DND-41 (cell line): ENCODE results near the gene P3H4.

ENCODE experiments used
- ATAC-seq: fragments of 200-7000 bp; cut with Tn5 transposase; 3 replicates; pipeline ENCODE4 v1.9.1; 2021; ENCODE audit warnings: low read depth; ENCODE audit not compliant: insufficient read depth
- DNase-seq: peaks from one replicate; pipeline ENCODE4 v3.0.0-alpha.2; 2020
- H2AFZ ChIP-seq: 2 replicates; pipeline ENCODE4 v1.6.0; 2012; ENCODE audit warnings: low read depth, low read length
- H3K27ac ChIP-seq: 2 replicates; pipeline ENCODE4 v1.5.1; 2012; ENCODE audit warnings: low read length, inconsistent platforms
- H3K27me3 ChIP-seq: fragments of 200-600 bp; sonication (generic); 2 replicates; pipeline ENCODE4 v1.6.0; 2012; ENCODE audit warnings: low read length, mild to moderate bottlenecking, inconsistent platforms; ENCODE audit not compliant: insufficient read depth, poor library complexity
- H3K36me3 ChIP-seq: 2 replicates; pipeline ENCODE4 v1.5.1; 2012; ENCODE audit warnings: low read length, inconsistent platforms; ENCODE audit not compliant: insufficient read depth
- H3K4me1 ChIP-seq: 2 replicates; pipeline ENCODE4 v1.5.1; 2012; ENCODE audit warnings: mild to moderate bottlenecking, low read length; ENCODE audit not compliant: insufficient read depth
- H3K4me2 ChIP-seq: 2 replicates; pipeline ENCODE4 v1.6.0; 2012; ENCODE audit warnings: mild to moderate bottlenecking, moderate library complexity, low read length, inconsistent platforms; ENCODE audit not compliant: insufficient read depth
- H3K4me3 ChIP-seq, 2 experiments: fragments of 200-600 bp in 1 of 2; shearing (Covaris generic) in 1 of 2; 2 replicates each; pipeline ENCODE4 v1.5.1; 2012 to 2016; ENCODE audit warnings: inconsistent platforms in 2 of 2, low read length in 2 of 2, mild to moderate bottlenecking in 2 of 2, low read depth in 1 of 2, moderate library complexity in 1 of 2
- H3K79me2 ChIP-seq: 2 replicates; pipeline ENCODE4 v1.6.0; 2012; ENCODE audit warnings: low read length, inconsistent platforms; ENCODE audit not compliant: insufficient read depth
- H3K9ac ChIP-seq: 2 replicates; pipeline ENCODE4 v1.6.0; 2012; ENCODE audit warnings: low read depth, mild to moderate bottlenecking, inconsistent platforms, low read length, moderate library complexity
- H3K9me3 ChIP-seq: 2 replicates; pipeline ENCODE4 v1.5.1; 2012; ENCODE audit warnings: low read length, moderate library complexity, mild to moderate bottlenecking, inconsistent platforms; ENCODE audit not compliant: insufficient read depth, severe bottlenecking
- H4K20me1 ChIP-seq: 2 replicates; pipeline ENCODE4 v1.6.0; 2012; ENCODE audit warnings: low read length; ENCODE audit not compliant: insufficient read depth
- EZH2 ChIP-seq: IDR thresholded peaks from 3 replicates; pipeline ENCODE4 v1.6.1; 2012; ENCODE audit warnings: borderline replicate concordance, low read depth, mild to moderate bottlenecking, moderate library complexity, low read length, inconsistent platforms; ENCODE audit not compliant: severe bottlenecking
- TF ChIP-seq, protein P1 (sequence below): IDR thresholded peaks from 2 replicates; pipeline ENCODE4 v1.5.1; 2012; ENCODE audit warnings: borderline replicate concordance, low read length, moderate library complexity, mild to moderate bottlenecking; ENCODE audit not compliant: poor library complexity, severe bottlenecking; ENCODE audit errors: extremely low read depth

The P3H4 gene

DNA sequence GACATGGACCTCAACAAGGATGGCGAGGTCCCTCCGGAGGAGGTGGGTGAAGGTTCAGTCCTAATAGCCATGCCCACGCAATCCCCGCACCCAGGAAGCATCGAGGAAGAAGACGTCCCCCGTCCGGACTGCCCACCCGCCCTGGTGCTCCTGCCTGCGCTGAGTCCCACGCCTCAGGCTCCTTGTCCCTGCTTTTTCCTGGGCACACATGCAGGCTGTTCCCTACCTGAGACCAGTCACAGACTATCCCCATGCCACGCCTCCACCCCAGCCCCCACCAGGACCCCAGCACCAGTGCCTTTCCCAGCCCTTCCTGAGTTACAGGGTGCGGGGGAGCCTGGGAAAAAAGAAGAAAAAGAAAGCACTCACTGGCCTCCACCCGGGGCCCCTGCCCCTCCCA lies 10.0 kb upstream of the P3H4 start:
- no peaks in the 10 kb centered on the region for H3K4me1 ChIP-seq
- H3K4me2 ChIP-seq: no peak overlapping the region
- H3K9ac ChIP-seq: no peak overlapping the region
- TF ChIP-seq EZH2: no peak
- TF ChIP-seq, protein P1, sequence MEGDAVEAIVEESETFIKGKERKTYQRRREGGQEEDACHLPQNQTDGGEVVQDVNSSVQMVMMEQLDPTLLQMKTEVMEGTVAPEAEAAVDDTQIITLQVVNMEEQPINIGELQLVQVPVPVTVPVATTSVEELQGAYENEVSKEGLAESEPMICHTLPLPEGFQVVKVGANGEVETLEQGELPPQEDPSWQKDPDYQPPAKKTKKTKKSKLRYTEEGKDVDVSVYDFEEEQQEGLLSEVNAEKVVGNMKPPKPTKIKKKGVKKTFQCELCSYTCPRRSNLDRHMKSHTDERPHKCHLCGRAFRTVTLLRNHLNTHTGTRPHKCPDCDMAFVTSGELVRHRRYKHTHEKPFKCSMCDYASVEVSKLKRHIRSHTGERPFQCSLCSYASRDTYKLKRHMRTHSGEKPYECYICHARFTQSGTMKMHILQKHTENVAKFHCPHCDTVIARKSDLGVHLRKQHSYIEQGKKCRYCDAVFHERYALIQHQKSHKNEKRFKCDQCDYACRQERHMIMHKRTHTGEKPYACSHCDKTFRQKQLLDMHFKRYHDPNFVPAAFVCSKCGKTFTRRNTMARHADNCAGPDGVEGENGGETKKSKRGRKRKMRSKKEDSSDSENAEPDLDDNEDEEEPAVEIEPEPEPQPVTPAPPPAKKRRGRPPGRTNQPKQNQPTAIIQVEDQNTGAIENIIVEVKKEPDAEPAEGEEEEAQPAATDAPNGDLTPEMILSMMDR: no peak
- no peak for ATAC-seq
- H4K20me1 ChIP-seq: no peaks in the 10 kb centered on the region
- no peak overlapping the region for H2AFZ ChIP-seq
- H3K27ac ChIP-seq: no peak overlapping the region
- DNase-seq: no peak
- no peaks in the 10 kb centered on the region for H3K79me2 ChIP-seq
- H3K4me3 ChIP-seq: no peak overlapping the region
- peaks cover 3% of the 10 kb centered on the region; the same call in 1 of the 2 replicates for H3K36me3 ChIP-seq
- no peaks in the 10 kb centered on the region for H3K27me3 ChIP-seq
- no peaks in the 10 kb centered on the region for H3K9me3 ChIP-seq

DNA sequence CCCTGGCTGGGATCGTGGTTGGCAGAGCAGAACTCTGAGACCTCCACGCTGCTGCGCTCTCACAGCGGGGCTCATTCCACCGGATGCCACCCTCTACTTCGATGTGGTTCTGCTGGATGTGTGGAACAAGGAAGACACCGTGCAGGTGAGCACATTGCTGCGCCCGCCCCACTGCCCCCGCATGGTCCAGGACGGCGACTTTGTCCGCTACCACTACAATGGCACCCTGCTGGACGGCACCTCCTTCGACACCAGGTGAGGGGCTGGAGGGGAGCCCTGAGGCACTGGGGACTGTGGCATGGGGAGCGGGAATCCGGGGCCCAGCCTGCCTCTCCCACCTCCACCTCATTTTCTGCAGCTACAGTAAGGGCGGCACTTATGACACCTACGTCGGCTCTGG lies 6.3 kb upstream of the P3H4 start:
- TF ChIP-seq, protein P1: no peak
- no peak for TF ChIP-seq EZH2
- H4K20me1 ChIP-seq: no peaks in the 10 kb centered on the region
- H3K36me3 ChIP-seq: no peaks in the 10 kb centered on the region
- H3K9me3 ChIP-seq: no peaks in the 10 kb centered on the region
- no peak overlapping the region for H3K9ac ChIP-seq
- no peak overlapping the region for H2AFZ ChIP-seq
- no peaks in the 10 kb centered on the region for H3K4me1 ChIP-seq
- H3K27ac ChIP-seq: no peak overlapping the region
- H3K4me3 ChIP-seq: no peak overlapping the region
- H3K4me2 ChIP-seq: no peak overlapping the region
- no peak for ATAC-seq
- no peaks in the 10 kb centered on the region for H3K79me2 ChIP-seq
- peaks cover 6% of the 10 kb centered on the region for H3K27me3 ChIP-seq
- DNase-seq: no peak

DNA sequence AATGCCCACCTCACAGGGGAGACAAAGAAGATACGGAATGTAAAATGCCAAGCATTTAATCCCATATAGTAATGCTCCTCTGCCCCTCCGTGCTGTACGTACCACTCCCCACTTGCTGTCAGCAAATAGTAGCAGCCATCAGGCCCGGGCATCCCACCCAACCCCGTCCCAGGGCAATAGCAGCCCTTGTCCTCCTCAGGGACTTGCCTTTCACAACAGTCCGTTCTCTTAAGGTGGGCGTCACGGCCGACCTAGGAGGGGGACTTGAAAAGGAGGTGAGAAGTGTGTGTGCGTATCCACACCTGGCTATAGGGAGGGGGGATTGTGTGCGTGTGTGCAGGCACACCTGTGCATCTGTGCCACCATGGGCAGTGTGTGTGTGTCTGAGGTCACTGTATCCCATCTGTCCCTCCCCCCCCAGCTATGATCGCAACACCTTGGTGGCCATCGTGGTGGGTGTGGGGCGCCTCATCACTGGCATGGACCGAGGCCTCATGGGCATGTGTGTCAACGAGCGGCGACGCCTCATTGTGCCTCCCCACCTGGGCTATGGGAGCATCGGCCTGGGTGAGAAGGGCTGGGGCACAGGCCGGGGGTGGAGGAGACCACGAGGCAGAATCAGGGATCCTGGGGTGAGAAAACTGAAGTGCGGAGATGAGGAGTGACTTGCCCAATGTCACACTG lies 5.0 kb upstream of the P3H4 start:
- Histone ChIP-seq H3K9ac (no peak overlapping the region), H3K9me3 (no peaks in the 10 kb centered on the region), H3K27ac (no peak overlapping the region), H3K4me3 (no peak overlapping the region), H4K20me1 (no peaks in the 10 kb centered on the region), H3K27me3 (peaks cover 15% of the 10 kb centered on the region), H3K4me2 (no peak overlapping the region), H3K36me3 (no peaks in the 10 kb centered on the region), H3K4me1 (peaks cover 6% of the 10 kb centered on the region), H2AFZ (no peak overlapping the region), H3K79me2 (no peaks in the 10 kb centered on the region)
- no peak for TF ChIP-seq EZH2
- TF ChIP-seq, protein P1: no peak
- ATAC-seq (no peak), DNase-seq (no peak)

DNA sequence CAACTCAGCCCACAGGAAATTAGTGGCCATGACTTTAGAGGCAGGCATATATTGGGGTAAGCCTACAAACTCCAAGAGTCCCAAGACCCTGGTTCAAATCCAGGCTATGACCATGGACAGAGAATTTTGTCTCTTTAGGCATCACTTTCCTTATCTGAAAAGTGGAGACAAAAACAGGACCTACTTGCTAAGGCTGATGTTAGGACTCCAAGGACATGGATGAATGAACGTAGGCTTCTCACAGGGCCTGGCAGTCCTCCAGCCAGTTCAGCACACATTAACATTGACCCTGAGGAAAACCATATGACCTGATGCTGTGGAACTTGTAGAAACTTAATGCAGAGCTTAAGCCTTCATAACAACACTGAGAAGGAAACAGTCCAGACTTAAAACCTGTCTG lies 2.4 kb upstream of the P3H4 start:
- no peak overlapping the region for H2AFZ ChIP-seq
- DNase-seq: no peak
- no peaks in the 10 kb centered on the region for H3K9me3 ChIP-seq
- ATAC-seq: no peak
- no peak overlapping the region for H3K4me2 ChIP-seq
- H3K9ac ChIP-seq: no peak overlapping the region
- no peak for TF ChIP-seq EZH2
- peaks cover 21% of the 10 kb centered on the region for H3K27me3 ChIP-seq
- no peaks in the 10 kb centered on the region for H4K20me1 ChIP-seq
- no peaks in the 10 kb centered on the region for H3K36me3 ChIP-seq
- H3K27ac ChIP-seq: no peak overlapping the region
- no peaks in the 10 kb centered on the region for H3K79me2 ChIP-seq
- no peak overlapping the region for H3K4me3 ChIP-seq
- H3K4me1 ChIP-seq: peaks cover 18% of the 10 kb centered on the region
